Activated CD4-positive, CD25-positive, alpha-beta regulatory T cell treated with anti-CD3 and anti-CD28 coated beads, Interleukin-2, amount 50 U/mL, for 72 hours (primary cell): ENCODE data around the gene ACAP1.
"Not testable (repeated sequence)": the region's sequence is repeated elsewhere in the genome, so short reads cannot be mapped to it uniquely, and the experiment has no call there.

Source experiments
- DNase-seq: peaks from one replicate; pipeline ENCODE4 v3.0.0; 2021

Gene ACAP1

GRCh38 chr17:7329374-7329996 lies 6.8 kb upstream of the ACAP1 start:
- peak; percentile 93 for DNase-seq

GRCh38 chr17:7329997-7330637 lies 6.2 kb upstream of the ACAP1 start:
- DNase-seq, result peak; percentile 76

- DNase-seq, result no peak
Measured at GRCh38 chr17:7330638-7331015, 5.7 kb upstream of the ACAP1 start.

GRCh38 chr17:7332111-7332510 lies 4.2 kb upstream of the ACAP1 start:
- no peak for DNase-seq

GRCh38 chr17:7332600-7333069 lies 3.7 kb upstream of the ACAP1 start:
- not testable (repeated sequence) for DNase-seq

GRCh38 chr17:7334938-7335538 lies 1.3 kb upstream of the ACAP1 start:
- no peak for DNase-seq

- DNase-seq, result not testable (repeated sequence)
Measured at GRCh38 chr17:7335765-7336164, 564 bp upstream of the ACAP1 start.

- DNase-seq, result not testable (repeated sequence)
Measured at GRCh38 chr17:7337600-7337999, 1.3 kb downstream of the ACAP1 start.

GRCh38 chr17:7340179-7340578 lies 3.9 kb downstream of the ACAP1 start:
- DNase-seq, result no peak

GRCh38 chr17:7341842-7342241 lies 5.5 kb downstream of the ACAP1 start:
- no peak for DNase-seq

GRCh38 chr17:7343250-7343649 lies 6.9 kb downstream of the ACAP1 start:
- no peak for DNase-seq

- DNase-seq, result no peak
Measured at GRCh38 chr17:7346761-7347614, 10.7 kb downstream of the ACAP1 start.

GRCh38 chr17:7347630-7348477 lies 11.5 kb downstream of the ACAP1 start:
- DNase-seq, result no peak

GRCh38 chr17:7348478-7349242 lies 12.3 kb downstream of the ACAP1 start:
- no peak for DNase-seq

- DNase-seq, result peak; percentile 88
Measured at GRCh38 chr17:7351665-7352502, 15.6 kb downstream of the ACAP1 start, which contains the start of gene KCTD11. KCTD11 (plus strand) TSS chr17:7352162.

- no peak for DNase-seq
Measured at GRCh38 chr17:7352503-7352889, 16.2 kb downstream of the ACAP1 start.

GRCh38 chr17:7352910-7353635 lies 16.7 kb downstream of the ACAP1 start:
- no peak for DNase-seq

GRCh38 chr17:7354262-7354843 lies 18.0 kb downstream of the ACAP1 start:
- DNase-seq, result no peak

GRCh38 chr17:7355053-7355452 lies 18.7 kb downstream of the ACAP1 start, which contains the start of gene TMEM95:
TMEM95 (plus strand) TSS chr17:7355156; CDS start chr17:7355205, 49 bp downstream.
- DNase-seq, result no peak
